K562 (cell line): Measurements from ENCODE around the gene TAF3. TPM values are rescaled to one million over a fixed set of nuclear protein-coding genes. Genes with fewer than 3 reads are reported as not detected.
A peak's percentile ranks its signal among the peaks of the same experiment; 100 is the strongest.

Experiments
- ATAC-seq: fragments of 200-7000 bp; cut with Tn5 transposase; 3 replicates; pipeline ENCODE4 v1.9.1; 2020; ENCODE audit warnings: moderate library complexity
- BruUV-seq: library from RNA; stranded (reverse); fragments of 400-500 nt; replicated peaks from 2 replicates; lab custom pipeline; 2021; lab: Mats Ljungman, UMichigan
- CTCF ChIA-PET: fragments of 300-600 bp; formaldehyde crosslinking; extraction: SDS; loops from one replicate; lab custom pipeline; 2021; ENCODE audit warnings: low intra/inter-chr PET ratio; lab: Yijun Ruan, JAX
- POLR2A ChIA-PET: fragments of 300-600, 350-650 bp; sonication (Branson Sonifier 250); formaldehyde crosslinking; extraction: SDS; loops from one replicate; lab custom pipeline; 2021; ENCODE audit warnings: antibody characterized with exemption, inconsistent platforms; lab: Yijun Ruan, JAX
- DNase-seq, 4 experiments: peaks; one replicate each; pipeline versions ENCODE4 v3.0.0 to v3.0.0-alpha.2; 2011 to 2018; ENCODE audit warnings: low spot score in 3 of 4, mixed read lengths in 3 of 4; ENCODE audit errors: extremely low read depth in 1 of 4
- FAIRE-seq: peaks from 2 replicates; lab custom pipeline; 2011; peaks lifted over from hg19 to GRCh38; lab: Jason Lieb, UNC
- H2AFZ ChIP-seq: 2 replicates; pipeline ENCODE4 v1.6.0; 2011; ENCODE audit warnings: low read depth, low read length, control low read depth, inconsistent platforms
- H3K27ac ChIP-seq: fragments of 200-600 bp; 3 replicates; pipeline ENCODE4 v1.8.0; 2011; ENCODE audit warnings: low read depth, mild to moderate bottlenecking, control low read depth, inconsistent platforms, low read length, moderate library complexity, mixed read lengths; ENCODE audit errors: extremely low read depth
- H3K27me3 ChIP-seq, 2 experiments: fragments of 300-600 bp in 1 of 2; 2 replicates in 1 of 2; 3 replicates in 1 of 2; pipeline versions ENCODE4 v1.6.0 to v1.8.0; 2011; ENCODE audit warnings: inconsistent platforms in 2 of 2, low read length in 2 of 2, mild to moderate bottlenecking in 1 of 2, mixed read lengths in 1 of 2, moderate library complexity in 1 of 2; ENCODE audit not compliant: control insufficient read depth in 2 of 2, insufficient read depth in 2 of 2
- H3K36me3 ChIP-seq: fragments of 300-600 bp; 3 replicates; pipeline ENCODE4 v1.8.0; 2011; ENCODE audit warnings: mild to moderate bottlenecking, low read length, inconsistent platforms; ENCODE audit not compliant: control insufficient read depth, insufficient read depth
- H3K4me1 ChIP-seq, 2 experiments: fragments of 200-600 bp in 1 of 2; replicated peaks in 1 of 2; 2 replicates in 1 of 2; 3 replicates in 1 of 2; pipeline versions ENCODE4 v1.5.1 to v1.8.0; 2011; ENCODE audit warnings: inconsistent platforms in 2 of 2, low read length in 2 of 2, mild to moderate bottlenecking in 1 of 2, mixed read lengths in 1 of 2, moderate library complexity in 1 of 2; ENCODE audit not compliant: control insufficient read depth in 2 of 2, insufficient read depth in 2 of 2
- H3K4me2 ChIP-seq: 2 replicates; pipeline ENCODE4 v1.6.1; 2011; ENCODE audit warnings: low read length, control low read depth, inconsistent platforms, mixed read lengths; ENCODE audit not compliant: insufficient read depth
- H3K4me3 ChIP-seq: fragments of 200-600 bp; sonication (generic), shearing (Covaris generic); 2 replicates; pipeline ENCODE4 v1.5.1; 2016; ENCODE audit warnings: control low read depth, inconsistent platforms
- H3K79me2 ChIP-seq: fragments of 200-600 bp; 3 replicates; pipeline ENCODE4 v1.8.0; 2011; ENCODE audit warnings: low read length, inconsistent platforms; ENCODE audit not compliant: control insufficient read depth, insufficient read depth
- H3K9ac ChIP-seq, 2 experiments: 2 replicates each; pipeline versions ENCODE4 v1.6.0 to v1.6.1; 2011; ENCODE audit warnings: low read depth in 2 of 2, low read length in 2 of 2, control low read depth in 1 of 2, inconsistent platforms in 1 of 2, mild to moderate bottlenecking in 1 of 2, mixed read lengths in 1 of 2; ENCODE audit not compliant: insufficient read depth in 1 of 2
- H3K9me1 ChIP-seq: one replicate; pipeline ENCODE4 v1.6.0; 2011; ENCODE audit warnings: inconsistent platforms, mild to moderate bottlenecking, low read length, moderate library complexity; ENCODE audit not compliant: control insufficient read depth, insufficient read depth
- H3K9me3 ChIP-seq: replicated peaks from 2 replicates; pipeline ENCODE4 v1.5.1; 2011; ENCODE audit warnings: low read depth, low read length, inconsistent platforms; ENCODE audit not compliant: control insufficient read depth, insufficient read depth
- H4K20me1 ChIP-seq: replicated peaks from 2 replicates; pipeline ENCODE4 v1.6.1; 2011; ENCODE audit warnings: low read length, inconsistent platforms, mixed read lengths; ENCODE audit not compliant: control insufficient read depth, insufficient read depth
- E2F3 ChIP-seq: fragments of 250-450 bp; sonication (Bioruptor Pico); IDR thresholded peaks from 2 replicates; pipeline ENCODE4 v1.4.0; 2020; ENCODE audit warnings: mild to moderate bottlenecking
- KAT2B ChIP-seq: IDR thresholded peaks from one replicate; pipeline ENCODE4 v1.6.1; 2012; ENCODE audit warnings: low read depth, mild to moderate bottlenecking, control low read depth, inconsistent platforms, low read length, moderate library complexity
- PBX2 ChIP-seq, 2 experiments: IDR thresholded peaks in 1 of 2; conservative IDR thresholded peaks in 1 of 2; 2 replicates each; pipeline ENCODE4 v1.6.1; 2016; ENCODE audit warnings: low read depth in 2 of 2, mild to moderate bottlenecking in 1 of 2, missing compliant biosample characterization in 1 of 2, missing genetic modification characterization in 1 of 2, moderate library complexity in 1 of 2
- RBM39 ChIP-seq: fragments of 200-400 bp; formaldehyde crosslinking; optimal IDR thresholded peaks from 2 replicates; pipeline ENCODE3; 2018; ENCODE audit warnings: low read depth, low read length
- SMARCB1 ChIP-seq: IDR thresholded peaks from 2 replicates; pipeline ENCODE4 v1.6.1; 2011; ENCODE audit warnings: improper control_type of control experiment, low read depth; ENCODE audit not compliant: insufficient read length
- TAF7 ChIP-seq: fragments of 450-650 bp; IDR thresholded peaks from 2 replicates; pipeline ENCODE4 v1.6.1; 2016; ENCODE audit warnings: missing genetic modification characterization, missing compliant biosample characterization
- ZNF740 ChIP-seq, 3 experiments: fragments of 200-800 bp in 1 of 3; sonication (Bioruptor generic) in 1 of 3; sonication (generic) in 1 of 3; formaldehyde crosslinking in 1 of 3; IDR thresholded peaks; 2 replicates each; pipeline versions ENCODE4 v1.6.1 to v1.8.0; 2016 to 2022; ENCODE audit warnings: mild to moderate bottlenecking in 2 of 3, missing compliant biosample characterization in 2 of 3, missing genetic modification characterization in 2 of 3, missing genetic modification reagents in 1 of 3
- WGBS: fragments of 100-300 bp; shearing (Covaris generic); methylation state at CpG from one replicate; pipeline ENCODE4 v1.1.6; 2016; ENCODE audit warnings: low coverage, mixed read lengths; ENCODE audit not compliant: insufficient coverage; ENCODE audit errors: missing lambda C conversion rate; 5-methylcytosine and 5-hydroxymethylcytosine counted together
- in situ Hi-C: fragments of 300-500 bp; cut with MboI; formaldehyde crosslinking; loops from 4 replicates; pipeline ENCODE4 v1.15.0; 2018; ENCODE audit warnings: inconsistent platforms, mixed read lengths
- intact Hi-C: fragments of 100-400 bp; cut with micrococcal nuclease; formaldehyde crosslinking; loops from 2 replicates; pipeline ENCODE4 v1.14.2; 2022
- polyA plus RNA-seq, 8 experiments: library from polyadenylated mRNA; depleted of rRNA in 4 of 8; stranded (reverse) in 5 of 8; unstranded in 3 of 8; fragments of >200 nt; fragmentation: Nextera tagmentation in 2 of 8; fragmentation: Illumina TruSeq in 1 of 8; extraction: Ambion mirVana in 2 of 8; extraction: Trizol in 1 of 8; gene quantifications; 2 replicates each; pipeline versions ENCODE4 v1.2.1 to v1.2.3, GENCODE V29; 2011 to 2014; ENCODE audit warnings: inconsistent platforms in 1 of 8, missing spikeins in 1 of 8
- total RNA-seq, 7 experiments: library from RNA; depleted of rRNA in 6 of 7; stranded (reverse); fragments of >200 nt in 6 of 7; fragmentation: Illumina TruSeq in 2 of 7; extraction: Trizol in 2 of 7; gene quantifications; 2 replicates each; pipeline versions ENCODE4 v1.2.1 to v1.2.3, GENCODE V29; 2011 to 2021; ENCODE audit warnings: low replicate concordance in 1 of 7

Gene TAF3
- total and polyA plus RNA-seq, 9 of the 15 experiments (the other 6 are each of a cell fraction or from before 2014, with no cell fraction given): 1.5 to 9.9 (median 4.1) TPM

- TF ChIP-seq PBX2 (CRISPR knock-in tag; IDR thresholded peaks at IDR 0.05; ENCODE audit: low read depth) (no peak), PBX2 (tag; conservative IDR thresholded peaks at IDR 0.05; ENCODE audit: low read depth) (peak; percentile 76)
Observed at GRCh38 chr10:7853226-7853842, 35.0 kb downstream of the TAF3 start (continued).

- Histone ChIP-seq H2AFZ (no peak overlapping the region), H3K36me3 (no peaks in the 10 kb centered on the region; the same call in 2 of the 3 replicates), H3K79me2 (peaks cover 12% of the 10 kb centered on the region; the same call in 2 of the 3 replicates), H3K4me3 (no peak overlapping the region), H3K4me1 (peaks cover 0 to 2% of the 10 kb centered on the region in 2 experiments; a peak in 2 of 5 replicates), H3K9ac (no peak overlapping the region), H3K9me1 (no peaks in the 10 kb centered on the region), H3K27me3 (no peaks in the 10 kb centered on the region), H4K20me1 (no peaks in the 10 kb centered on the region), H3K27ac (no peak overlapping the region), H3K9me3 (no peaks in the 10 kb centered on the region), H3K4me2 (no peak overlapping the region)
- no peak for FAIRE-seq
- DNase-seq: no peak
- TF ChIP-seq TAF7 (tag): no peak
- no peak for TF ChIP-seq E2F3 (CRISPR knock-in tag)
- TF ChIP-seq RBM39: no peak
- no peak for TF ChIP-seq SMARCB1
- TF ChIP-seq KAT2B: no peak
- TF ChIP-seq ZNF740 (CRISPR knock-in tag; IDR thresholded peaks at IDR 0.05): no peak
- TF ChIP-seq ZNF740 (tag; IDR thresholded peaks at IDR 0.05): no peak
- POLR2A ChIA-PET: no interaction called here
- 90% methylated on average over 3 of the region's 3 CpGs for WGBS
- CTCF ChIA-PET: no interaction called here
- intact Hi-C loops: no loop called here
- in situ Hi-C loops: loop anchor here (25.0 kb wide), 1 partner anchor 1058 kb away; no protein-coding TSS in a partner anchor
- BruUV-seq: no TSS peak
- no peak for ATAC-seq
Observed at GRCh38 chr10:7853890-7854289, 35.6 kb downstream of the TAF3 start.
